ENCODE measurements around the gene LYRM1.

The LYRM1 gene

GRCh38 chr16:20867585-20867984 lies 33.0 kb upstream of the LYRM1 start:
- H3K4me3 ChIP-seq: peak overlapping the region; percentile 4 to 40
- H3K27ac ChIP-seq: peak overlapping the region; percentile 71 to 74
- no peaks in the 10 kb centered on the region for H3K36me3 ChIP-seq
- TF ChIP-seq, protein P1, sequence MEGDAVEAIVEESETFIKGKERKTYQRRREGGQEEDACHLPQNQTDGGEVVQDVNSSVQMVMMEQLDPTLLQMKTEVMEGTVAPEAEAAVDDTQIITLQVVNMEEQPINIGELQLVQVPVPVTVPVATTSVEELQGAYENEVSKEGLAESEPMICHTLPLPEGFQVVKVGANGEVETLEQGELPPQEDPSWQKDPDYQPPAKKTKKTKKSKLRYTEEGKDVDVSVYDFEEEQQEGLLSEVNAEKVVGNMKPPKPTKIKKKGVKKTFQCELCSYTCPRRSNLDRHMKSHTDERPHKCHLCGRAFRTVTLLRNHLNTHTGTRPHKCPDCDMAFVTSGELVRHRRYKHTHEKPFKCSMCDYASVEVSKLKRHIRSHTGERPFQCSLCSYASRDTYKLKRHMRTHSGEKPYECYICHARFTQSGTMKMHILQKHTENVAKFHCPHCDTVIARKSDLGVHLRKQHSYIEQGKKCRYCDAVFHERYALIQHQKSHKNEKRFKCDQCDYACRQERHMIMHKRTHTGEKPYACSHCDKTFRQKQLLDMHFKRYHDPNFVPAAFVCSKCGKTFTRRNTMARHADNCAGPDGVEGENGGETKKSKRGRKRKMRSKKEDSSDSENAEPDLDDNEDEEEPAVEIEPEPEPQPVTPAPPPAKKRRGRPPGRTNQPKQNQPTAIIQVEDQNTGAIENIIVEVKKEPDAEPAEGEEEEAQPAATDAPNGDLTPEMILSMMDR (IDR thresholded peaks at IDR 0.05): no peak
- no peak for DNase-seq
- H3K27me3 ChIP-seq: no peaks in the 10 kb centered on the region
- no peaks in the 10 kb centered on the region for H3K9me3 ChIP-seq
- peaks cover 0 to 98% (median 80%) of the 10 kb centered on the region in 4 donors for H3K4me1 ChIP-seq
- intact Hi-C loops (cut with DNase I; ENCODE audit: low total_unique reads): loop anchor here (5.0 kb wide), 1 partner anchor 35 kb away; the partner anchor contains the start of genes DCUN1D3 and LYRM1

- intact Hi-C loops (cut with DNase I; ENCODE audit: low total_unique reads): loop anchor here (5.0 kb wide), 1 partner anchor 33 kb away; the partner anchor contains the start of genes DCUN1D3 and LYRM1
- peak; percentile 84 to 95 for DNase-seq
Measured at GRCh38 chr16:20868890-20869289, 31.7 kb upstream of the LYRM1 start.

DNA sequence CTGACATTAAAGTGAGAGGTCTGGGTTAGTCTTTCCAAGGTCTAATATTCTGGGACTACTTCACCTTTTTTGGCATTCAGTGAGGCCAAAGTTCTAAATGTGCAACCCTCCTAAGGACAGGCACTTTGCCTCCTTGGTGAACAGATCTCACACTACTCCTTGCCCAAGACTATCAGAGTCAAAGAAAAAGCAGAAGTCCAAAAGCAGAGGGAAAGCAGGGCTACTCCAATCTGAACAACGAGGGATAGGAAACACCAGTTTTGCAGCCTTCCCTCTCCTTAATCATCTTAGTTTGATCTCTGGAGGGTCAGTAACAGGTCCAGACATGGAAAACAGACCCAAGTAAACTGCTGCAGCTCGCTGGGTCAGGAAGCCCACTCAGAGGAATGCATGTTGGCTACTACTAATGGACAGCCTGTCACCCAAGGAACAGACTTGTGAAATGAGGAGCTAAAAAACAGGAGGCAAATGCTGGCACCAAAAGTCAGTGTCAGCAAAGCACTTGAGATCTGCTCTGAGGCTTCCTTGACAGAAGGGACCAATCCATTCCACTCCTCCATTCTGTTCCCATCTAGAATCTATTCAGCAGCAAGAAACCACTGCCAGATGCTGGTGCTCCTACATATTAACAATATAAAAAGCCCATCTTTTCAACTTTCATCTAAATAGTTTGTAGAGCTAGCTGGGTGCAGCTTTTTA lies 30.3 kb upstream of the LYRM1 start:
- H3K9me3 ChIP-seq: no peaks in the 10 kb centered on the region
- intact Hi-C loops (cut with DNase I; ENCODE audit: low total_unique reads): no loop called here
- TF ChIP-seq, protein P1 (IDR thresholded peaks at IDR 0.05): no peak
- no peak overlapping the region for H3K4me3 ChIP-seq
- DNase-seq: peak in 1 of 2 donors; percentile 29
- peaks cover 0 to 100% (median 92%) of the 10 kb centered on the region in 4 donors for H3K4me1 ChIP-seq
- H3K36me3 ChIP-seq: no peaks in the 10 kb centered on the region
- H3K27ac ChIP-seq: peak overlapping the region; percentile 71 to 74
- no peaks in the 10 kb centered on the region for H3K27me3 ChIP-seq

More at GRCh38 chr16:20868890-20869289, 31.7 kb upstream of the LYRM1 start:
- Histone ChIP-seq H3K9me3 (no peaks in the 10 kb centered on the region), H3K36me3 (no peaks in the 10 kb centered on the region), H3K27ac (peak overlapping the region; percentile 71 to 74), H3K27me3 (no peaks in the 10 kb centered on the region), H3K4me3 (peak overlapping the region; percentile 4 to 40), H3K4me1 (peaks cover 0 to 98% (median 84%) of the 10 kb centered on the region in 4 donors)
- TF ChIP-seq, protein P1 (IDR thresholded peaks at IDR 0.05): no peak

DNA sequence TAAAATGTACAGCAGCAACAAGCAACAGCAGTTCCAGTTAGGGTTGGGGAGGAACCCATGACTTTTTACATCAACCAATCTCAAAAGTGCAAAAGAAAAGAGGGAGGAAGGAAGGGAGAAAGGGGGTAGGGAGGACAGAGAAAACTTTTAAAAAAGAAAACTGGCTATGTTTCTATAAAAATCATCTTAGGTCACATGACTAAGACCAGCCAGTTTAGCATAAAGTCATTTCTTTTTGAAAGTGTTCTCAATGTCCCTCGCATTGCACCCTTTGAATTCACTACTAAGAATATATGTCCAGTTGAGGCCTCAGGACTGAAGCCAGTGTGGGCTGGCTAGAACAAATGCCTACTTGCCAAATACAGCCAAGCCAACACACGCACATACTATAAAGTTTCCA lies 29.3 kb upstream of the LYRM1 start:
- Histone ChIP-seq H3K27me3 (no peaks in the 10 kb centered on the region), H3K9me3 (no peaks in the 10 kb centered on the region), H3K4me3 (no peak overlapping the region), H3K36me3 (no peaks in the 10 kb centered on the region), H3K4me1 (peaks cover 0 to 94% (median 87%) of the 10 kb centered on the region in 4 donors), H3K27ac (peak overlapping the region; percentile 71 to 74)
- intact Hi-C loops (cut with DNase I; ENCODE audit: low total_unique reads): no loop called here
- TF ChIP-seq, protein P1 (IDR thresholded peaks at IDR 0.05): no peak
- DNase-seq: no peak

GRCh38 chr16:20871941-20872815 lies 28.4 kb upstream of the LYRM1 start:
- Histone ChIP-seq H3K9me3 (no peaks in the 10 kb centered on the region), H3K27ac (peak overlapping the region; percentile 71 to 74), H3K36me3 (no peaks in the 10 kb centered on the region), H3K4me1 (peaks cover 0 to 87% (median 79%) of the 10 kb centered on the region in 4 donors), H3K27me3 (no peaks in the 10 kb centered on the region), H3K4me3 (no peak overlapping the region)
- intact Hi-C loops (cut with DNase I; ENCODE audit: low total_unique reads): no loop called here
- TF ChIP-seq, protein P1 (IDR thresholded peaks at IDR 0.05): no peak
- DNase-seq: no peak

Measured in tibial artery (tissue), 4 donors.